Measurements from ENCODE around the gene ARHGAP19. TPM values are rescaled to one million over a fixed set of nuclear protein-coding genes. Genes with fewer than 3 reads are reported as not detected.

The ARHGAP19 gene
- total RNA-seq, 1 donor from 2014 or later: 27.8 TPM

DNA sequence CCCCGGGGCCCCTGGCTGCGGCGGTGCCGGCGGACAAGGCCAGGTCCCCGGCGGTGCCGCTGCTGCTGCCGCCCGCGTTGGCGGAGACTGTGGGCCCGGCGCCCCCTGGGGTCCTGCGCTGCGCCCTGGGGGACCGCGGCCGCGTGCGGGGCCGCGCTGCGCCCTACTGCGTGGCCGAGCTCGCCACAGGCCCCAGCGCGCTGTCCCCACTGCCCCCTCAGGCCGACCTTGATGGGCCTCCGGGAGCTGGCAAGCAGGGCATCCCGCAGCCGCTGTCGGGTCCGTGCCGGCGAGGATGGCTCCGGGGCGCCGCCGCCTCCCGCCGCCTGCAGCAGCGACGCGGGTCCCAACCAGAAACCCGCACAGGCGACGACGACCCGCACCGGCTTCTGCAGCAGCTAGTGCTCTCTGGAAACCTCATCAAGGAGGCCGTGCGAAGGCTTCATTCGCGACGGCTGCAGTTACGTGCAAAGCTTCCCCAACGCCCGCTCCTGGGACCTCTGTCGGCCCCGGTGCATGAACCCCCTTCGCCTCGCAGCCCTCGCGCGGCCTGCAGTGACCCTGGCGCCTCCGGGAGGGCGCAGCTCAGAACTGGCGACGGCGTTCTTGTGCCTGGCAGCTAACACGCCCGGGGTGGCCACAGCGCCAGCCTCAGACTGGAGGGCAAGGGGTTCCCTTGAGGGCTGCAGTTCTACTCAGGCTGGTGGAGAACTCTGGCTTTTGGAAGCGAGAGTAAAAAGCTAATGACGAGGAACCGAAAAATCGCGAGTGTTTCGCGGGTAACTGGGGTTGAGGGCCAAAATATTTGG, 27.4 kb upstream of the ARHGAP19 start:
- Mint-ChIP-seq H3K36me3 (ENCODE audit: low read depth) (peaks cover 2% of the 10 kb centered on the region), H3K4me1 (ENCODE audit: low read depth) (peaks cover 26% of the 10 kb centered on the region), H3K27ac (peak overlapping the region; percentile 86), H3K9me3 (no peaks in the 10 kb centered on the region), H3K4me3 (peak overlapping the region; percentile 87), H3K27me3 (ENCODE audit: insufficient read depth) (peaks cover 24% of the 10 kb centered on the region)
- DNase-seq (ENCODE audit: low spot score): peak; percentile 39
- intact Hi-C loops (cut with micrococcal nuclease): loop anchor here (1.0 to 5.0 kb wide), 3 partner anchors 81 to 322 kb away; partner anchors contain the start of genes MMS19, PI4K2A, RRP12 and UBTD1

DNA sequence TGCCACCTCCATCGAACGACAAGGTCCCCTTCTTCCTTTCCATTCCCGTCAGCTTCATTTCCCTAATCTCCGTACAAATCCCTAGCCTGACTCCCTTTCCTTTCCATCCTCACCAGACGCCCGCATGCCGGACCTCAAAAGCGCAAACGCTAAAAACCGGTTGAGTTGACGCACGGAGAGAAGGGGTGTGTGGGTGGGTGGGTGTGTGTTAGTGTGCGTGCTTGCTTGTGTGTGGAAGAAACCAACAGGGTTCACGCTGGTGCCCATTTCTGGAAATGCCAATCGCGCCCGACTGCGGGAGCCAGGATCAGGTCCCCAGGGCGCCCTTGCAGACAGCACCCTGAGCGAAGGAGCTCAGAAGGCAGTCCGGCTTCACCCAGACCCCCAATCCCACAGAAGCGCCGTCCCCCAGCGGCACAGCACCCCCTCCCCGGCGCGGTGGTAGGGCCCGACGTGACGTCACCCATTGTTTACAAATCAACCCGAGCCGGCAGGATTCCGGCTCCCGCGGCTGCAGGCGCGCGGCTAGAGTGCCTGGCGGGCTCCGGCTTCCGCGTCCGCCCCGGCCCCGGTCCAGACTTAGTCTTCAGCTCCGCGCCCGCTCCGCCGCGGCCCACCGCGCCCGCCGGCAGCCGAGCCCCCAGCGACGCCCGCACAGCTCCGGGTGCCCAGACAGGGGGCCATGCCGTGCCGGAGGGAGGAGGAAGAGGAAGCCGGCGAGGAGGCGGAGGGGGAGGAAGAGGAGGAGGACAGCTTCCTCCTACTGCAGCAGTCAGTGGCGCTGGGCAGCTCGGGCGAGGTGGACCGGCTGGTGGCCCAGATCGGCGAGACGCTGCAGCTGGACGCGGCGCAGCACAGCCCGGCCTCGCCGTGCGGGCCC, 26.6 kb upstream of the ARHGAP19 start, which contains the start of gene FRAT1:
FRAT1 (plus strand) TSS at position 500 of the 880 bp plus-strand sequence; CDS start at position 683, 183 bp downstream.
- DNase-seq (ENCODE audit: low spot score): peak; percentile 86
- Mint-ChIP-seq H3K27ac (peak within 1 kb of the TSS; percentile 97), H3K36me3 (ENCODE audit: low read depth) (peaks cover 2% of the 10 kb centered on the region), H3K4me1 (ENCODE audit: low read depth) (peaks cover 26% of the 10 kb centered on the region), H3K27me3 (ENCODE audit: insufficient read depth) (peaks cover 24% of the 10 kb centered on the region), H3K4me3 (peak within 1 kb of the TSS; percentile 87), H3K9me3 (no peaks in the 10 kb centered on the region)
- intact Hi-C loops (cut with micrococcal nuclease): loop anchor here (1.0 to 5.0 kb wide), 3 partner anchors 27 to 323 kb away; partner anchors contain the start of genes ARHGAP19, PI4K2A and RRP12

DNA sequence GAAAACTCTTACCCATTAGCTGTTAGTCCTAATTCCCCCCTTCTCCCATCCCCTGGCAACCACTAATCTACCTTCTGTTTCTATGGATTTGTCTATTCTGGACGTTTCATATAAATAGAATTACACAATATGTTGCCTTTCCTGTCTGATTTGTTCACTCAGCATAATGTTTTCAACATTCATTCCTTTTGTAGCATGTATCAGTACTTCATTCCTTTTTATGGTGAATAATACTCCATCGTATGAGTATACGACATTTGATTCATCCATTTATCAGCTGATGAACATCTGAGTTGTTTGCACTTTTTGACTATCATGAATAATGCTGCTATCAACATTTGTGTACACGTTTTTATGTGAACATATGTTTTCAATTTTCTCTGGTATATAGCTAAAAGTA, 22.2 kb upstream of the ARHGAP19 start:
- Mint-ChIP-seq H3K4me3 (no peak overlapping the region), H3K36me3 (ENCODE audit: low read depth) (no peaks in the 10 kb centered on the region), H3K4me1 (ENCODE audit: low read depth) (peaks cover 7% of the 10 kb centered on the region), H3K27me3 (ENCODE audit: insufficient read depth) (peaks cover 8% of the 10 kb centered on the region), H3K27ac (no peak overlapping the region), H3K9me3 (no peaks in the 10 kb centered on the region)
- no peak for DNase-seq (ENCODE audit: low spot score)
- intact Hi-C loops (cut with micrococcal nuclease): loop anchor here (5.0 kb wide), 1 partner anchor 328 kb away; the partner anchor contains the start of gene PI4K2A

DNA sequence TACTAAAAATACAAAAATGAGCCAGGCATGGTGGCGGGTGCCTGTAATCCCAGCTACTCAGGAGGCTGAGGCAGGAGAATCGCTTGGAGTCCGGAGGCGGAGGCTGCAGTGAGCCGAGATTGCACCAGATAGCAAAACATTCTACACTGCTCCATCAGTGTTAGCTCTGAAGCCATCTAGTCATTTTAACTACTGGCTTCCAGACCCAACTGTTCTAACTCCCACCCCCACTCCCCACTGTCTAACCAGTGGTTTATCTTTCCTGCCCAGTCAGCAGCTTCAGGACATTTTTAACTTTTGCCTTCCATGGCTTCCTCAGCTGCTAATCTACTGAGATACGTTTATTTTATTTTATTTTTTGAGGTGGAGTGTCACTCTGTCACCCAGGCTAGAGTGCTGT, 20.5 kb upstream of the ARHGAP19 start:
- Mint-ChIP-seq H3K27ac (no peak overlapping the region), H3K4me1 (ENCODE audit: low read depth) (no peaks in the 10 kb centered on the region), H3K9me3 (no peaks in the 10 kb centered on the region), H3K27me3 (ENCODE audit: insufficient read depth) (peaks cover 7% of the 10 kb centered on the region), H3K4me3 (no peak overlapping the region), H3K36me3 (ENCODE audit: low read depth) (no peaks in the 10 kb centered on the region)
- intact Hi-C loops (cut with micrococcal nuclease): no loop called here
- no peak for DNase-seq (ENCODE audit: low spot score)

DNA sequence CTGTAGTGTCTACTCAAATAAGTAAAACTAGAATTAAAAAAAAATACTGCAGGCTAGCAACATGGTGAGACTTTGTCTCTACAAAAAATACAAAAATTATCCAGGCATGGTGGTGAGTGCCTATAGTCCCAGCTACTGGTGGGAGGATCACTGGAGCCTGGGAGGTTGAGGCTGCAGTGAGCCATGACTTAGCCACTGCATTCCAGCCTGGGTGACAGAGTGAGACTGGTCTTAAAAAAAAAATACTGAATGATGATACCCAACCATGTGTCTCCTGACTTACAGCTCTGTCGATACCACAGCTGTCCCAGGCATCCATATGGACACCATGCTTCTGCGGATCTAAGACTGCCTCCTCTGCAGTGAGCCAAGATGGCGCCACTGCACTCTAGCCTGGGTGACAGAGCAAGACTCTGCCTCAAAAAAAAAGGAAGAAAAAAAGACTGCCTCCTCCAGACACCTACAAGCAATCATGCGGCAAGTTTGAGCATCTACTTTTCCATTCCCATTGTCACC, 18.7 kb upstream of the ARHGAP19 start:
- intact Hi-C loops (cut with micrococcal nuclease): no loop called here
- no peak overlapping the region for H3K4me3 Mint-ChIP-seq
- no peaks in the 10 kb centered on the region for H3K36me3 Mint-ChIP-seq (ENCODE audit: low read depth)
- H3K27ac Mint-ChIP-seq: no peak overlapping the region
- DNase-seq (ENCODE audit: low spot score): no peak
- H3K4me1 Mint-ChIP-seq (ENCODE audit: low read depth): no peaks in the 10 kb centered on the region
- peaks cover 8% of the 10 kb centered on the region for H3K27me3 Mint-ChIP-seq (ENCODE audit: insufficient read depth)
- H3K9me3 Mint-ChIP-seq: no peaks in the 10 kb centered on the region

DNA sequence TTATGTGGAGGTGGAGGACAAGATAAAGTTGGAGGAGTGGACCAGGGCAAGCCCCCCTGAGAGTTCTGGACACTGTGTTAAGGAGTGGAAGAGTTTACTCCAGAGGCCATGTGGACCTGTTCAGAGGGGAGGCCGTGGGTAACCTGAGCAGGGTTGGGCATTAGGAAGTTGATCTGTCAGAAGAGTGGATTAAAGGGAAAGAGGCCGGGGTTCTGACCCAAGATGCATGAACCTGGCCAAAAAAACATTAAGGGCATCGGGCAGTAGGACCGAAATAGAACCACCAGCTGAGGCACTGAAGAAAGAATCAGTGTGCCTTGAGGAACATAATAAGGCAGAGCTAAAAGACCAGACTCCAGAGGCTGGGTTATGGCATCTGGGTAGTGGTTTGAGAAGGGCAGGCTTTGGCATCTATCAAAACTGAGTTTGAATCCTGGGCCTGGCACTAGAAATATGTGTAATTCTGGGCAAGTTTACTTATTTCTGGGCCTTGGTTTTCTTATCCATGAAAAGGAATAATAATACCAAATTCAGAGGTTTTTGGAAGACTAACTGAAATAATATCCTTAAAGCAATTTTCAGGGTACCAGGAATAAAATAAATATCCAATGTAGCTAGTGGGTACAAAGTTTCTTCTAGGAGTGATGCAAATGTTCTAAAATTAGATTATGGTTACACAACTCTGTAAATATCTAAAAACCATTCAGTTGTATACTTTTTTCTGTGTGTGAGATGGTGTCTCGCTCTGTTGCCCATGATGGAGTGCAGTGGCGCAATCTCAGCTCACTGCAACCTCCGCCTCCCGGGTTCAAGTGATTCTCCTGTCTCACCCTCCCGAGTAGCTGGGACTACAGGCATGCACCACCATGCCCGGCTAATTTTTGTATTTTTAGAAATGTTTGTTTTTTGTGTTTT, 15.7 kb upstream of the ARHGAP19 start:
- Mint-ChIP-seq H3K36me3 (ENCODE audit: low read depth) (no peaks in the 10 kb centered on the region), H3K27ac (no peak overlapping the region), H3K27me3 (ENCODE audit: insufficient read depth) (peaks cover 3% of the 10 kb centered on the region), H3K4me3 (no peak overlapping the region), H3K4me1 (ENCODE audit: low read depth) (no peaks in the 10 kb centered on the region), H3K9me3 (no peaks in the 10 kb centered on the region)
- DNase-seq (ENCODE audit: low spot score): no peak
- intact Hi-C loops (cut with micrococcal nuclease): no loop called here

DNA sequence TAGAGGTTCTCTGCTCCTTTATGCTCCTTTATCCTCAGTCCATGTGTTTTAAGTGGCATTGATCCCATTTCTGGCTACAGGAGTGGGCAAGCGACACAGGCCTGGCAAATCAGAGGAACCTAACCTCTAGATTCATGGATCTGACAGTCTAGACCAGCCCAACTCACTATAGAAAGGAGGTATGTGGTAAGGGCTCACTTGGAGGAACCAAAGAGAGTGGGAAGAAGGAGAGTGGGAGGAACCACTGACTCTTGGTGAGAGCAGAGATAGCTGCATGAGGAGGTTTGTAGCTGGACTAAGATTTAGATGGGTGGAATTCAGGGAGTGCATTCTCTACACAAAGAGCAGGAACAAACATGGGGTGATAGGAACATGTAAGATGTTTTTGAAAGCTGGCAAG, 15.0 kb upstream of the ARHGAP19 start:
- Mint-ChIP-seq H3K4me3 (no peak overlapping the region), H3K27me3 (ENCODE audit: insufficient read depth) (peaks cover 5% of the 10 kb centered on the region), H3K36me3 (ENCODE audit: low read depth) (no peaks in the 10 kb centered on the region), H3K9me3 (no peaks in the 10 kb centered on the region), H3K27ac (no peak overlapping the region), H3K4me1 (ENCODE audit: low read depth) (no peaks in the 10 kb centered on the region)
- intact Hi-C loops (cut with micrococcal nuclease): no loop called here
- DNase-seq (ENCODE audit: low spot score): no peak

DNA sequence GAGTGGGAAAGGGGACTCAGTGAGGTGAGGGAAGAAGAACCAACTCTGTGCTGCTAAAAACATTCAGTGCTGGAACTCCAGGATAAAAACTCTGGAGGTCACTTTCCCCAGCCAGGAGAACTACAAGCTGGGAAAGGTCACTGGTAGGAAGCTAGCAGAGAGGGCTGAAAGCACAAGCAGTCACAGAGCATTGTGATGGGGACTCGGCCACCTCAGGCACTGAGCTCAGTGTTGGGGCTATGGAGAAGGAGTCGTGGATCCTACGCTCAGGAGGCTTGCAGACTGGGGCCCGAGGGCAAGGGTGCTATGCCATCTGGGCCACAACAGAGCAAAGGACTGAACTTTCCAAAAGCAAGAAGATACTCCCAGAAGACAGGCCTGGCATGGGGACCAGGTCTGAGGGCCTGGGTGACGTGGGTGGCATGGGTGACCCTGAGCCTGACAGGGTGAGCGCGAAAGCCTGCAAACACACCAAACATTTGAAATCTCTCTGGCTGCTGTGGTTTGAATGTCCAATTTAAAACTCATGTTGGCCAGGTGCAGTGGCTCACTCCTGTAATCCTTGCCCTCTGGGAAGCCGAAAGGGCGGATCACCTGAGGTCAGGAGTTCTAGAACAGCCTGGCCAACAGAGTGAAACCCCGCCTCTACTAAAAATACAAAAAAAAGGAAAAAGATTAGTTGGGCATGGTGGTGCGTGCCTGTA, 9.8 kb upstream of the ARHGAP19 start:
- Mint-ChIP-seq H3K27me3 (ENCODE audit: insufficient read depth) (peaks cover 4% of the 10 kb centered on the region), H3K4me3 (no peak overlapping the region), H3K36me3 (ENCODE audit: low read depth) (no peaks in the 10 kb centered on the region), H3K27ac (no peak overlapping the region), H3K9me3 (no peaks in the 10 kb centered on the region), H3K4me1 (ENCODE audit: low read depth) (peaks cover 5% of the 10 kb centered on the region)
- intact Hi-C loops (cut with micrococcal nuclease): no loop called here
- no peak for DNase-seq (ENCODE audit: low spot score)

DNA sequence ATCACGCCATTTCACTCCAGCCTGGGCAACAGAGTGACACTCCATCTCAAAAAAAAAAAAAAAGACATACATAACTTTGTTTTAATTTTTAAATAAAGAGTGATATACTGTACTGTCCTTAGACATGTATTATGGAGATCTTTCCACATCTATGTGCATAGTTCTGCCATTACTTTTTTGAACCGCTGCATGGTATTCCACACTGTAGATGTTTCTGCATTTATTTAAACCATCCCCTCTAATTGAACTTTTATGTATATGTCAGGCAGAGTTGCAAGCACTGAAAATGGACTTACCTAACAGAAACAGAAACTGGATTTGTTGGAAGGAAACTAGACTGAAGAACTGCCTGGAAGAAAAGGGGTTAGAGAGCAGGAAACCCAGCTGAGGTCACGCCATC, 8.5 kb upstream of the ARHGAP19 start:
- H3K36me3 Mint-ChIP-seq (ENCODE audit: low read depth): no peaks in the 10 kb centered on the region
- intact Hi-C loops (cut with micrococcal nuclease): no loop called here
- peaks cover 6% of the 10 kb centered on the region for H3K27me3 Mint-ChIP-seq (ENCODE audit: insufficient read depth)

DNA sequence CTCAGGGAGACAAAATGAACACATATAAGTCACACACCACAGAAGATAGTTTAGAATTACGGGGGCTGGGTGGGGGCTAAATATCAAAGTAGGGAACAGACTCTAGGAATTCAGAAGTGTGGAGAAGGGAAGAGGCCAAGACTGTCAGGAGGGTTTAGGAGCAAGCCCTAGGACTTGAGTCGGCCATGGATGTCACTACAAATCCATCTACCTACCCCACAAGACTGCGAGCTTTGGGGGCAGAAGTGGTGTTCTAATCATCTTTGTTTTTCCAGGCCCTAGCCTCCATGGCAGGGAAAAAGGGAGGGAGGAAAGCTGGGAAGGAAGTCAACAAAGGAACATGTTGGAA, 5.8 kb upstream of the ARHGAP19 start:
- Mint-ChIP-seq H3K27me3 (ENCODE audit: insufficient read depth) (peaks cover 6% of the 10 kb centered on the region), H3K27ac (no peak overlapping the region), H3K4me1 (ENCODE audit: low read depth) (peaks cover 5% of the 10 kb centered on the region), H3K36me3 (ENCODE audit: low read depth) (no peaks in the 10 kb centered on the region), H3K4me3 (no peak overlapping the region), H3K9me3 (no peaks in the 10 kb centered on the region)
- intact Hi-C loops (cut with micrococcal nuclease): loop anchor here (10.0 kb wide), 1 partner anchor 463 kb away; the partner anchor contains the start of gene LCOR
- DNase-seq (ENCODE audit: low spot score): no peak

More for the DNA sequence above, 8.5 kb upstream of the ARHGAP19 start:
- no peak for DNase-seq (ENCODE audit: low spot score)
- Mint-ChIP-seq H3K9me3 (no peaks in the 10 kb centered on the region), H3K4me3 (no peak overlapping the region), H3K27ac (no peak overlapping the region), H3K4me1 (ENCODE audit: low read depth) (peaks cover 5% of the 10 kb centered on the region)

DNA sequence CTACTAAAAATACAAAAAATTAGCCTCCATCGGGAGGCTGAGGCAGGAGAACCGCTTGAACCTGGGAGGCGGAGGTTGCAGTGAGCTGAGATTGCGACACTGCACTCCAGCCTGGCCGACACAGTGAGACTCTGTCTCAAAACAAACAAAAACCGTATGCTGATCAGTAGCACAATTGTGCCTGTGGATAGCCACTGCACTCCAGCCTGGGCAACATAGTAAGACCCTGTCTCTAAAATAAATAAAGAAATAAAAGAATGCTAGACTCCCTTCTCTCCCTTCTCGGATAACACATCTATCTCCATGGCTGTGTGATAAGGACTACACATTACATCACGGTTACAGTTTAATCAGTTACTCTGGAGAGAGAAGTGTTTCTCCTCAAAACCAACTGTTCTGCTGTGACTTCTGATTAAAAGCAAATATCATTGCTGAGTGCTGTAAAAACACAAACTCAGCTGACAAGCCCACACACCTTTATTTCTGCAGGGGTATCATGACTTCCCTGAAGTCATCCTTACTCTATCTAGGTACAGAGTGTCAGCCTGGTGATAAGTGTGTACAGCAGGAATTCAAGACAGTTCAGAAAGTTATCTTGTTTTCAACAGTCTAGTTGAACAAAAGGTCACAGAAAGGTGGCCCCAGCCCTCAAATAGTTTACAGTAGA, 5.3 kb upstream of the ARHGAP19 start:
- Mint-ChIP-seq H3K36me3 (ENCODE audit: low read depth) (no peaks in the 10 kb centered on the region), H3K4me3 (no peak overlapping the region)
- intact Hi-C loops (cut with micrococcal nuclease): loop anchor here (10.0 kb wide), 1 partner anchor 463 kb away; the partner anchor contains the start of gene LCOR

More for the DNA sequence above, 5.3 kb upstream of the ARHGAP19 start:
- Mint-ChIP-seq H3K27ac (no peak overlapping the region), H3K27me3 (ENCODE audit: insufficient read depth) (peaks cover 6% of the 10 kb centered on the region), H3K9me3 (no peaks in the 10 kb centered on the region), H3K4me1 (ENCODE audit: low read depth) (peaks cover 8% of the 10 kb centered on the region)
- no peak for DNase-seq (ENCODE audit: low spot score)
